SK-N-SH treated with all-trans-retinoic acid at 6 μM for 48 hours (cell line): ENCODE measurements around the gene BNC2.

Experiments
- POU6F1 ChIP-seq: fragments of 250-450 bp; sonication (Bioruptor Pico); IDR thresholded peaks from 2 replicates; pipeline ENCODE4 v1.8.0; 2021; ENCODE audit warnings: low read depth, mild to moderate bottlenecking, moderate library complexity, borderline replicate concordance
- TOX ChIP-seq: fragments of 250-450 bp; sonication (Bioruptor Pico); IDR thresholded peaks from 2 replicates; pipeline ENCODE4 v1.8.0; 2021; ENCODE audit warnings: mild to moderate bottlenecking, moderate library complexity, borderline replicate concordance
- TF ChIP-seq, protein P1 (sequence below): fragments of 250-450 bp; sonication (Bioruptor Pico); IDR thresholded peaks from 2 replicates; pipeline ENCODE4 v1.8.0; 2020; ENCODE audit warnings: mild to moderate bottlenecking, moderate library complexity, borderline replicate concordance
- TF ChIP-seq, protein P2 (sequence below): fragments of 250-450 bp; sonication (Bioruptor Pico); IDR thresholded peaks from 2 replicates; pipeline ENCODE4 v1.5.0; 2020; ENCODE audit warnings: mild to moderate bottlenecking, moderate library complexity
- TF ChIP-seq, protein P3 (sequence below): fragments of 250-450 bp; sonication (Bioruptor Pico); IDR thresholded peaks from 2 replicates; pipeline ENCODE4 v1.5.1; 2020; ENCODE audit warnings: low read depth, mild to moderate bottlenecking, moderate library complexity

DNA sequence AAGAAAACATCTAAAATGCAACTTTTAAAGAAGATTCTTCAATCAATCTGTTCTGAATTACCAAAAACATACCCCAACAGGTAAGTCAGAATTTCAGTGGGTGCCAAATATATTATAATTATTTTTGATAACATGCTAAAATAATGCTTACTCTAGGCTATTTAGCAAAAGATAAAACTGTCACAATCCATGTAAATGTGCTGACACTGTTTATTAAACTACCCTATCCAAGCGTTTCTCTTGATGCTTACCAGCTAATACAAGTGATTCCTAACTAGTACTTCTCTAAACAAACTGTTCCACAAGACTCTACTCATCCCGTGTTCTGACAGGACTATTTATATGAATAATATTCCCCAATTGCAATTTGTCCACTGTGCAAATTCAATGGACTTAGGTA, 236.7 kb downstream of the BNC2 start:
- TF ChIP-seq, protein P1, sequence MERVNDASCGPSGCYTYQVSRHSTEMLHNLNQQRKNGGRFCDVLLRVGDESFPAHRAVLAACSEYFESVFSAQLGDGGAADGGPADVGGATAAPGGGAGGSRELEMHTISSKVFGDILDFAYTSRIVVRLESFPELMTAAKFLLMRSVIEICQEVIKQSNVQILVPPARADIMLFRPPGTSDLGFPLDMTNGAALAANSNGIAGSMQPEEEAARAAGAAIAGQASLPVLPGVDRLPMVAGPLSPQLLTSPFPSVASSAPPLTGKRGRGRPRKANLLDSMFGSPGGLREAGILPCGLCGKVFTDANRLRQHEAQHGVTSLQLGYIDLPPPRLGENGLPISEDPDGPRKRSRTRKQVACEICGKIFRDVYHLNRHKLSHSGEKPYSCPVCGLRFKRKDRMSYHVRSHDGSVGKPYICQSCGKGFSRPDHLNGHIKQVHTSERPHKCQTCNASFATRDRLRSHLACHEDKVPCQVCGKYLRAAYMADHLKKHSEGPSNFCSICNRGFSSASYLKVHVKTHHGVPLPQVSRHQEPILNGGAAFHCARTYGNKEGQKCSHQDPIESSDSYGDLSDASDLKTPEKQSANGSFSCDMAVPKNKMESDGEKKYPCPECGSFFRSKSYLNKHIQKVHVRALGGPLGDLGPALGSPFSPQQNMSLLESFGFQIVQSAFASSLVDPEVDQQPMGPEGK (CRISPR knock-in tag): no peak
- no peak for TF ChIP-seq POU6F1 (CRISPR knock-in tag)
- TF ChIP-seq, protein P2, sequence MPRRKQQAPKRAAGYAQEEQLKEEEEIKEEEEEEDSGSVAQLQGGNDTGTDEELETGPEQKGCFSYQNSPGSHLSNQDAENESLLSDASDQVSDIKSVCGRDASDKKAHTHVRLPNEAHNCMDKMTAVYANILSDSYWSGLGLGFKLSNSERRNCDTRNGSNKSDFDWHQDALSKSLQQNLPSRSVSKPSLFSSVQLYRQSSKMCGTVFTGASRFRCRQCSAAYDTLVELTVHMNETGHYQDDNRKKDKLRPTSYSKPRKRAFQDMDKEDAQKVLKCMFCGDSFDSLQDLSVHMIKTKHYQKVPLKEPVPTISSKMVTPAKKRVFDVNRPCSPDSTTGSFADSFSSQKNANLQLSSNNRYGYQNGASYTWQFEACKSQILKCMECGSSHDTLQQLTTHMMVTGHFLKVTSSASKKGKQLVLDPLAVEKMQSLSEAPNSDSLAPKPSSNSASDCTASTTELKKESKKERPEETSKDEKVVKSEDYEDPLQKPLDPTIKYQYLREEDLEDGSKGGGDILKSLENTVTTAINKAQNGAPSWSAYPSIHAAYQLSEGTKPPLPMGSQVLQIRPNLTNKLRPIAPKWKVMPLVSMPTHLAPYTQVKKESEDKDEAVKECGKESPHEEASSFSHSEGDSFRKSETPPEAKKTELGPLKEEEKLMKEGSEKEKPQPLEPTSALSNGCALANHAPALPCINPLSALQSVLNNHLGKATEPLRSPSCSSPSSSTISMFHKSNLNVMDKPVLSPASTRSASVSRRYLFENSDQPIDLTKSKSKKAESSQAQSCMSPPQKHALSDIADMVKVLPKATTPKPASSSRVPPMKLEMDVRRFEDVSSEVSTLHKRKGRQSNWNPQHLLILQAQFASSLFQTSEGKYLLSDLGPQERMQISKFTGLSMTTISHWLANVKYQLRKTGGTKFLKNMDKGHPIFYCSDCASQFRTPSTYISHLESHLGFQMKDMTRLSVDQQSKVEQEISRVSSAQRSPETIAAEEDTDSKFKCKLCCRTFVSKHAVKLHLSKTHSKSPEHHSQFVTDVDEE (CRISPR knock-in tag): no peak
- TF ChIP-seq, protein P3, sequence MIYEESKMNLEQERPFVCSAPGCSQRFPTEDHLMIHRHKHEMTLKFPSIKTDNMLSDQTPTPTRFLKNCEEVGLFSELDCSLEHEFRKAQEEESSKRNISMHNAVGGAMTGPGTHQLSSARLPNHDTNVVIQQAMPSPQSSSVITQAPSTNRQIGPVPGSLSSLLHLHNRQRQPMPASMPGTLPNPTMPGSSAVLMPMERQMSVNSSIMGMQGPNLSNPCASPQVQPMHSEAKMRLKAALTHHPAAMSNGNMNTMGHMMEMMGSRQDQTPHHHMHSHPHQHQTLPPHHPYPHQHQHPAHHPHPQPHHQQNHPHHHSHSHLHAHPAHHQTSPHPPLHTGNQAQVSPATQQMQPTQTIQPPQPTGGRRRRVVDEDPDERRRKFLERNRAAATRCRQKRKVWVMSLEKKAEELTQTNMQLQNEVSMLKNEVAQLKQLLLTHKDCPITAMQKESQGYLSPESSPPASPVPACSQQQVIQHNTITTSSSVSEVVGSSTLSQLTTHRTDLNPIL (CRISPR knock-in tag): no peak
- no peak for TF ChIP-seq TOX (CRISPR knock-in tag)
